Mesenchymal stem cell (in vitro differentiated cells and primary cell): ENCODE data around the gene FFAR2.

Experiments used
- DNase-seq: peaks from one replicate; pipeline ENCODE4 v3.0.0-alpha.2; 2013
- H2AFZ ChIP-seq: one replicate; pipeline ENCODE4 v1.6.1; 2013; ENCODE audit warnings: low read depth, mild to moderate bottlenecking, control low read depth, inconsistent platforms, low read length, moderate library complexity
- H2AK5ac ChIP-seq: 2 replicates; pipeline ENCODE4 v1.6.1; 2013; ENCODE audit warnings: low read length, moderate library complexity, mild to moderate bottlenecking, inconsistent platforms; ENCODE audit not compliant: severe bottlenecking
- H2BK120ac ChIP-seq: one replicate; pipeline ENCODE4 v1.6.1; 2013; ENCODE audit warnings: low read depth, mild to moderate bottlenecking, inconsistent platforms, low read length, moderate library complexity
- H2BK12ac ChIP-seq, 2 experiments: one replicate each; pipeline ENCODE4 v1.6.1; 2013; ENCODE audit warnings: inconsistent platforms in 2 of 2, low read length in 2 of 2, mild to moderate bottlenecking in 2 of 2, moderate library complexity in 2 of 2, control low read depth in 1 of 2
- H2BK15ac ChIP-seq: one replicate; pipeline ENCODE4 v1.6.1; 2013; ENCODE audit warnings: mild to moderate bottlenecking, low read depth, inconsistent platforms; ENCODE audit not compliant: poor library complexity, severe bottlenecking
- H2BK5ac ChIP-seq: 2 replicates; pipeline ENCODE4 v1.6.1; 2013; ENCODE audit warnings: low read depth, mild to moderate bottlenecking, low read length, control low read depth, inconsistent platforms; ENCODE audit not compliant: poor library complexity, severe bottlenecking
- H3K14ac ChIP-seq, 2 experiments: one replicate each; pipeline ENCODE4 v1.6.1; 2013; ENCODE audit warnings: inconsistent platforms in 2 of 2, low read length in 2 of 2, control low read depth in 1 of 2, mild to moderate bottlenecking in 1 of 2, moderate library complexity in 1 of 2
- H3K18ac ChIP-seq, 2 experiments: one replicate each; pipeline ENCODE4 v1.6.1; 2013; ENCODE audit warnings: inconsistent platforms in 2 of 2, low read length in 2 of 2, control low read depth in 1 of 2, low read depth in 1 of 2, mild to moderate bottlenecking in 1 of 2
- H3K23ac ChIP-seq, 2 experiments: one replicate each; pipeline ENCODE4 v1.6.1; 2013; ENCODE audit warnings: inconsistent platforms in 2 of 2, low read length in 2 of 2, mild to moderate bottlenecking in 2 of 2, moderate library complexity in 2 of 2, control low read depth in 1 of 2
- H3K27ac ChIP-seq: 2 replicates; pipeline ENCODE4 v1.5.1; 2013; ENCODE audit warnings: mild to moderate bottlenecking, moderate library complexity, low read length, control low read depth, inconsistent platforms; ENCODE audit not compliant: poor library complexity, severe bottlenecking
- H3K27me3 ChIP-seq, 2 experiments: 2 replicates each; pipeline versions ENCODE4 v1.6.1 to v1.7.0; 2013; ENCODE audit warnings: low read length in 2 of 2, mild to moderate bottlenecking in 2 of 2, moderate library complexity in 2 of 2, control low read depth in 1 of 2, inconsistent platforms in 1 of 2; ENCODE audit not compliant: control insufficient read depth in 1 of 2, insufficient read depth in 1 of 2
- H3K36me3 ChIP-seq, 2 experiments: 2 replicates each; pipeline versions ENCODE4 v1.6.1 to v1.7.0; 2013; ENCODE audit warnings: low read length in 2 of 2, control low read depth in 1 of 2, inconsistent platforms in 1 of 2, low read depth in 1 of 2, mild to moderate bottlenecking in 1 of 2; ENCODE audit not compliant: insufficient read depth in 2 of 2, control insufficient read depth in 1 of 2
- H3K4ac ChIP-seq, 2 experiments: one replicate each; pipeline ENCODE4 v1.6.1; 2013; ENCODE audit warnings: inconsistent platforms in 2 of 2, low read length in 2 of 2, mild to moderate bottlenecking in 2 of 2, moderate library complexity in 2 of 2, control low read depth in 1 of 2, low read depth in 1 of 2
- H3K4me1 ChIP-seq: 2 replicates; pipeline ENCODE4 v1.6.1; 2013; ENCODE audit warnings: low read depth, low read length, control low read depth; ENCODE audit not compliant: control insufficient read depth, insufficient read depth
- H3K4me2 ChIP-seq: 2 replicates; pipeline ENCODE4 v1.6.1; 2013; ENCODE audit warnings: low read length, mild to moderate bottlenecking, inconsistent platforms; ENCODE audit not compliant: poor library complexity, severe bottlenecking
- H3K4me3 ChIP-seq, 2 experiments: 2 replicates each; pipeline versions ENCODE4 v1.5.1 to v1.7.0; 2013; ENCODE audit warnings: low read length in 2 of 2, mild to moderate bottlenecking in 2 of 2, control low read depth in 1 of 2, low read depth in 1 of 2; ENCODE audit not compliant: insufficient read depth in 1 of 2
- H3K79me1 ChIP-seq: replicated peaks from 2 replicates; pipeline ENCODE4 v1.6.1; 2013; ENCODE audit warnings: mild to moderate bottlenecking, control low read depth, low read length, inconsistent platforms; ENCODE audit not compliant: poor library complexity, severe bottlenecking
- H3K9ac ChIP-seq: 2 replicates; pipeline ENCODE4 v1.7.0; 2013; ENCODE audit warnings: mild to moderate bottlenecking, low read length, moderate library complexity
- H3K9me3 ChIP-seq: 2 replicates; pipeline ENCODE4 v1.7.0; 2013; ENCODE audit warnings: mild to moderate bottlenecking, low read length; ENCODE audit not compliant: control insufficient read depth
- H4K8ac ChIP-seq: one replicate; pipeline ENCODE4 v1.6.1; 2013; ENCODE audit warnings: inconsistent platforms, mild to moderate bottlenecking, low read length, moderate library complexity
- H4K91ac ChIP-seq: one replicate; pipeline ENCODE4 v1.6.1; 2013; ENCODE audit warnings: mild to moderate bottlenecking, low read length, inconsistent platforms
- WGBS: methylation state at CpG from one replicate; pipeline ENCODE4 v1.1.7; 2013; ENCODE audit warnings: mixed read lengths; 5-methylcytosine and 5-hydroxymethylcytosine counted together

FFAR2 gene

DNA sequence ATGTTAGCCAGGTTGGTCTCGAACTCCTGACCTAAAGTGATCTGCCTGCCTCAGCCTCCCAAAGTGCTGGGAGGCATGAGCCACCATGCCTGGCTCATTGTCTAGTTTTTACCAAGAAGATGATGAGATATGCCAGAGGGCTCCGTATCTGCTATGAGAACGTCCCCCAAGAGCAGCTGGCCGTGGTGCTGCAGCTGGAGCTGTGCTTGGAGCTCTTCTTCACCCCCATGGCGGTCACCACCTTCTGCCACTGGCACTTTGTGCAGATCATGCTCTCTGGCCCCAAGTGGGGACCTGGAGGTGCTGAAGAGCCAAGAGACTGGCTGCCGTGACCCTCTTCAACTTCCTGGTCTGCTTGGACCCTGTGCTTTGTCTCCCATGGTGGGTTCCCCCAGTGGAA, 40.4 kb upstream of the FFAR2 start:
- Histone ChIP-seq H3K79me1 (no peaks in the 10 kb centered on the region), H3K23ac (no peak overlapping the region), H3K9me3 (no peaks in the 10 kb centered on the region), H4K8ac (no peak overlapping the region), H2AFZ (no peak overlapping the region), H3K4ac (no peak overlapping the region), H2BK120ac (no peak overlapping the region), H3K27ac (no peak overlapping the region), H2AK5ac (no peak overlapping the region), H3K14ac (no peak overlapping the region), H3K9ac (no peak overlapping the region), H4K91ac (no peak overlapping the region), H3K4me3 (no peak overlapping the region), H2BK12ac (no peak overlapping the region), H3K36me3 (no peaks in the 10 kb centered on the region), H3K4me2 (no peak overlapping the region), H2BK5ac (no peak overlapping the region), H3K27me3 (peaks cover 0 to 12% of the 10 kb centered on the region in 2 experiments), H3K4me1 (no peaks in the 10 kb centered on the region), H3K18ac (no peak overlapping the region), H2BK15ac (no peak overlapping the region)
- no peak for DNase-seq
- 75% methylated on average over 6 of the region's 6 CpGs for WGBS

DNA sequence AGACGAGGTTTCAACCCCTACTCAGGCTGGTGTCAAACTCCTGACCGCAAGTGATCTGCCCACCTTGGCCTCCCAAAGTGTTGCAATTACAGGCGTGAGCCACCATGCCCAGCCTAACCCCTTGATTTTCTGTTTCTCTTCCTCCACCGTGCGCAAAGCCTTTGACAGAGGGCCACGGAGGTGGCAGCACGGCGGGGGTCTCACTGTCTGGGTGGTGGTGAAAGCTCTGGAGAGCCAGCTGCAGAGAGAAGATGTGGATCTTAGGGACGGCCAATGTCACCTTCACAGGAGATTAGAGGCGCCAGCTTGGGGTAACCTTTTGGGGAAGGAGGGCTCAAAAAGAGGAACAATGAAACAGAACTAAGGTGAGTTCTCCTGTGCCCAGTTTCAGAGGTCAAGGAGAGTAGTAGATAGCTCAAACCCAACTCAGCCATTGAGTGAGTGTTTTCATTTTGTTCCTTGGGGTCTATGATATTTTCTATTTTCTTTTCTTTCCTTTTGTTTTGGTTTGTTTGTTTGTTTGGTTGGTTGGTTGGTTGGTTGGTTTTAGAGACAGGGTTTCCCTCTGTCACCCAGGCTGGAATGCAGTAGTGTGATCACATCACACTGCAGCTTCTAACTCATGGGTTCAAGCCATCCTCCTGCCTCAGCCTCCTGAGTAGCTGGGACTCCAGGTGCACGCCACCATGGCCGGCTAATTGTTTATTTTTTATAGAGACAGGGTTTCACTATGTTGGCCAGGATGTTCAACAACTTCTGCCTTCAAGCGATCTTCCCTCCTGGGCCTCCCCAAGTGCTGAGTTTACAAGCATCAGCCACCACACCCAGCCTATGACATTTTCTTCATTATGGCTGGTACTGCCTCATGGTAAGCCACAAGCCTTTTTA, 39.5 kb upstream of the FFAR2 start:
- no peak overlapping the region for H2BK12ac ChIP-seq
- no peak overlapping the region for H4K8ac ChIP-seq
- DNase-seq: no peak
- no peaks in the 10 kb centered on the region for H3K36me3 ChIP-seq
- H3K4me3 ChIP-seq: no peak overlapping the region
- H3K4me1 ChIP-seq: no peaks in the 10 kb centered on the region
- no peak overlapping the region for H3K23ac ChIP-seq
- no peak overlapping the region for H3K4ac ChIP-seq
- no peak overlapping the region for H2AFZ ChIP-seq
- H3K4me2 ChIP-seq: no peak overlapping the region
- H3K27me3 ChIP-seq: peaks cover 0 to 16% of the 10 kb centered on the region in 2 experiments
- no peak overlapping the region for H4K91ac ChIP-seq
- no peak overlapping the region for H2BK15ac ChIP-seq
- no peak overlapping the region for H2BK120ac ChIP-seq
- 77% methylated on average over 13 of the region's 13 CpGs for WGBS
- no peak overlapping the region for H3K14ac ChIP-seq
- no peak overlapping the region for H2AK5ac ChIP-seq
- no peak overlapping the region for H2BK5ac ChIP-seq
- H3K18ac ChIP-seq: no peak overlapping the region
- H3K79me1 ChIP-seq: no peaks in the 10 kb centered on the region
- H3K9ac ChIP-seq: no peak overlapping the region
- H3K27ac ChIP-seq: no peak overlapping the region
- H3K9me3 ChIP-seq: no peaks in the 10 kb centered on the region

DNA sequence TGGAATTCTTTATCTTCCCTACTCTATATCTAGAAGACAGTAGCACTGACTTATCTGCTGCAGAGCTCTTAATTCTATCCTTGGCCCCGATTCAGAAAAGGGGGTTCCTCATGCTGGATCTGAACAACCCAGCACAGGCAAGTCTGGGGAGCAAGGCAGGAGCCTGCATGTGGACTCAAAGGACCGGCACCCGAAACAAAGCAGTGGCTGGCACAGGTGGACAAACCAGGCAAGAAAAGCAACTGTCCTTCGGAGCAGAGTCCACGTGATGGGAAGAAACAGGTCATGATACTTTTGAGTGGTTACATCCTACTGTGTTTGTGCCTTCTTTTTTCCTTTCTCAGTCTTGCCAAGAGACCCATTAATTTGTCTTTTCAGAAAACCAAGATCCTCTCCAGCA, 38.9 kb upstream of the FFAR2 start:
- H3K27me3 ChIP-seq: peaks cover 0 to 22% of the 10 kb centered on the region in 2 experiments
- no peak overlapping the region for H2AK5ac ChIP-seq
- H4K8ac ChIP-seq: no peak overlapping the region
- H3K4me3 ChIP-seq: no peak overlapping the region
- H2BK12ac ChIP-seq: no peak overlapping the region
- H3K18ac ChIP-seq: no peak overlapping the region
- H3K14ac ChIP-seq: peak overlapping the region in 1 of 2 experiments; percentile 4
- peak overlapping the region; percentile 50 for H3K4me2 ChIP-seq
- H2BK5ac ChIP-seq: no peak overlapping the region
- H4K91ac ChIP-seq: no peak overlapping the region
- H3K4me1 ChIP-seq: no peaks in the 10 kb centered on the region
- no peaks in the 10 kb centered on the region for H3K9me3 ChIP-seq
- H3K23ac ChIP-seq: no peak overlapping the region
- H3K27ac ChIP-seq: no peak overlapping the region
- H3K9ac ChIP-seq: no peak overlapping the region
- H3K79me1 ChIP-seq: no peaks in the 10 kb centered on the region
- no peaks in the 10 kb centered on the region for H3K36me3 ChIP-seq
- no peak overlapping the region for H2AFZ ChIP-seq
- no peak for DNase-seq
- H3K4ac ChIP-seq: no peak overlapping the region
- 77% methylated on average over 5 of the region's 5 CpGs for WGBS
- H2BK120ac ChIP-seq: no peak overlapping the region
- no peak overlapping the region for H2BK15ac ChIP-seq

GRCh38 chr19:35410487-35410886, 37.6 kb upstream of the FFAR2 start:
- no peaks in the 10 kb centered on the region for H3K79me1 ChIP-seq

More at GRCh38 chr19:35410487-35410886, 37.6 kb upstream of the FFAR2 start:
- H3K9me3 ChIP-seq: no peaks in the 10 kb centered on the region
- H3K18ac ChIP-seq: no peak overlapping the region
- peaks cover 1% of the 10 kb centered on the region for H3K4me1 ChIP-seq
- H3K4me2 ChIP-seq: no peak overlapping the region
- peaks cover 0 to 30% of the 10 kb centered on the region in 2 experiments for H3K27me3 ChIP-seq
- WGBS: 78% methylated on average over 5 of the region's 5 CpGs
- no peak for DNase-seq
- H3K9ac ChIP-seq: no peak overlapping the region
- H4K8ac ChIP-seq: no peak overlapping the region
- no peak overlapping the region for H2BK12ac ChIP-seq
- H3K4ac ChIP-seq: no peak overlapping the region
- H3K27ac ChIP-seq: no peak overlapping the region
- no peak overlapping the region for H3K4me3 ChIP-seq
- no peak overlapping the region for H4K91ac ChIP-seq
- H3K23ac ChIP-seq: no peak overlapping the region
- H3K36me3 ChIP-seq: no peaks in the 10 kb centered on the region
- no peak overlapping the region for H2BK5ac ChIP-seq
- H2BK15ac ChIP-seq: no peak overlapping the region
- no peak overlapping the region for H2BK120ac ChIP-seq
- no peak overlapping the region for H3K14ac ChIP-seq
- H2AK5ac ChIP-seq: no peak overlapping the region
- no peak overlapping the region for H2AFZ ChIP-seq
